RWPE2 (cell line): ENCODE data around the gene CCSER1.

Experiments used
- ATAC-seq: fragments of 200-7000 bp; cut with Tn5 transposase; 3 replicates; pipeline ENCODE4 v1.9.1; 2021; ENCODE audit warnings: low read depth
- DNase-seq: peaks from one replicate; pipeline ENCODE4 v3.0.0-alpha.2; 2020; ENCODE audit warnings: low spot score
- H3K27ac ChIP-seq: fragments of 450-650 bp; 2 replicates; pipeline ENCODE4 v1.5.1; 2017; ENCODE audit warnings: mild to moderate bottlenecking; ENCODE audit not compliant: poor library complexity, severe bottlenecking
- H3K27me3 ChIP-seq: fragments of 250-450 bp; sonication (Bioruptor Pico); 2 replicates; pipeline ENCODE4 v1.5.1; 2021; ENCODE audit warnings: mild to moderate bottlenecking, moderate library complexity; ENCODE audit not compliant: insufficient read depth, poor library complexity, severe bottlenecking
- H3K36me3 ChIP-seq: fragments of 250-450 bp; sonication (Bioruptor Pico); 2 replicates; pipeline ENCODE4 v1.5.1; 2020; ENCODE audit warnings: low read depth, mild to moderate bottlenecking, moderate library complexity
- H3K4me1 ChIP-seq: fragments of 250-450 bp; sonication (Bioruptor Pico); 2 replicates; pipeline ENCODE4 v1.5.1; 2021; ENCODE audit warnings: mild to moderate bottlenecking, moderate library complexity; ENCODE audit not compliant: insufficient read depth, poor library complexity, severe bottlenecking
- H3K4me3 ChIP-seq: fragments of 250-450 bp; sonication (Bioruptor Pico); 2 replicates; pipeline ENCODE4 v1.5.1; 2021; ENCODE audit warnings: mild to moderate bottlenecking, moderate library complexity; ENCODE audit not compliant: severe bottlenecking
- H3K9me3 ChIP-seq: fragments of 250-450 bp; sonication (Bioruptor Pico); 2 replicates; pipeline ENCODE4 v1.5.1; 2021; ENCODE audit warnings: mild to moderate bottlenecking, moderate library complexity; ENCODE audit not compliant: severe bottlenecking
- CTCF ChIP-seq: fragments of 450-650 bp; IDR thresholded peaks from one replicate; pipeline ENCODE4 v1.5.1; 2017; ENCODE audit warnings: mild to moderate bottlenecking, moderate library complexity; ENCODE audit not compliant: poor library complexity, severe bottlenecking

The CCSER1 gene

DNA sequence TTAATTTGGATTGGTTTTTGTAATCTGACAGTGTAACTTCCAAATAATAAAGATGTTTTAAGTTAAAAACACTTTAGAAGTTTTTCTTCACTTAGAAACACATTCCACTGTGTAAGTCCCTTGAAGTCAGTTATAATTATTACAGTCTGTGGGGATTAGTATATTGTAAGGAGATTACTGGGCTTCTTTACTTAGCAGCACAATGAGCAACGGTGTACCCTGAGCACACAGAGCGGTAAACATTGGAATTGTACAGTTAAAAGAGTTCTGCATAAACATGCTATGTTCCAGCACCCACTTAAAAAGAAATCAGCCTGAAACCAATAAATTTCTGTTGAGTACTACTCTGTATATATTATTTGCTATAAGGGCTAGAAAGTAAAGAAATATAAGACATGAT is 44.3 kb downstream of the CCSER1 start:
- DNase-seq: no peak
- no peak for ATAC-seq
- Histone ChIP-seq H3K27ac (no peak overlapping the region), H3K9me3 (no peaks in the 10 kb centered on the region), H3K36me3 (no peaks in the 10 kb centered on the region), H3K27me3 (no peaks in the 10 kb centered on the region), H3K4me3 (no peak overlapping the region), H3K4me1 (peaks cover 6% of the 10 kb centered on the region)
- no peak for TF ChIP-seq CTCF

DNA sequence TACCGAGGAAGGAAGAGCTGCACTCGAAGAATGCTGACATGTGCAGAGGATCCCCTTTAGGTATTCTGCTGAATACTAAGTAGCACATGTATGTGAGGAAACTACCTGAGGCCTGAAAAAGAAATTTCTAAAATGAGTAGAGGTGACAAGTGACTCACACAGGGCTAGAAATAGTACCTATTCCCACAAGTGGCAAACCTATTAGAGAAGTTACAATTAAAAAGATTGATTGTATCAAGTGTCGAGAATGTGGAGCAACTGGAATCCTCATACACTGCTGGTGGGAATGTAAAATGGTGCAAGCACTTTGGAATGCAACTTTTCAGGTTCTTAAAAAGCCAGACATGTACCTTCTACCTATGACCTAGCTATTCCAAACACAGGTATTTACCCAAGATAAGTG is 47.4 kb downstream of the CCSER1 start:
- no peaks in the 10 kb centered on the region for H3K27me3 ChIP-seq
- DNase-seq (no peak), ATAC-seq (peak; percentile 64)
- no peak overlapping the region for H3K4me3 ChIP-seq
- no peak overlapping the region for H3K27ac ChIP-seq
- peaks cover 6% of the 10 kb centered on the region for H3K4me1 ChIP-seq
- H3K9me3 ChIP-seq: no peaks in the 10 kb centered on the region
- no peaks in the 10 kb centered on the region for H3K36me3 ChIP-seq
- no peak for TF ChIP-seq CTCF

DNA sequence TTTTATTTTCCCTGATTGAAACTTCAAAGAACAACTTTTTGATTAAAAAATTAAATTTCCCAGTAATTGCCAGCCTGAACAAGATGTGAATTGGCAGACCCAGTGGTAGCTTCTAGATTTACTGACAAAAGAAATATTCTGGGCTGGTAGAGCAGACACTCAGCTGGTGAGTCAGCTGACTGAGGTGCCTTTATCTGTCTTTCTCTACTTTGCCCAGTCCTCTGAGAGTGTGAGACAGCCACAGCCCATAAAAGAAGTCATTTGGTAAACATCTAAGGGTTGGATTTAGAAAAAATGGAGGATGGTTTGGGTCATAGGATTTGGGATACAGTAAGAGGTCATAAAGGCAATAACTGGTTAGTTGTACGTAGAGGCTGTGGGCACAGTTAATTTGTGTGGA is 54.5 kb downstream of the CCSER1 start:
- DNase-seq: no peak
- Histone ChIP-seq H3K4me3 (no peak overlapping the region), H3K27ac (no peak overlapping the region), H3K4me1 (no peaks in the 10 kb centered on the region), H3K27me3 (no peaks in the 10 kb centered on the region), H3K36me3 (no peaks in the 10 kb centered on the region), H3K9me3 (no peaks in the 10 kb centered on the region)
- no peak for ATAC-seq
- no peak for TF ChIP-seq CTCF

DNA sequence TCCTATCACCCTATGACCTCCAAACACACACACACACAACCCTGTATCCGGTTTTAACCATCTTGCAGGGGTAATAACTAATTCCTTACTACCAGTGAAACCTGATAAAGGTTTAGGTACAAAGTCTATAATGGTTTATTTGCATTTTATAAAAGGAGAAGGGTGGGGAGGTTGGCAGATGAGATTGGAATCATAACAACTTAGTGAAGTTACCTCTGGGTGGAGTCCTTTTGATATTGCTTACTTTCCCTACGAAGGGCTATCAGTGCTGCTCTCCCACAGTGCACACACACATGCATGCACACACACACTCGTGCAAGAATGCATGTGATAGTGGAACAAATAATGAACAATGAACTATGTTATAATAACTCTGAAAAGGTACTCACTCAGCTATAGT is 56.1 kb downstream of the CCSER1 start:
- Histone ChIP-seq H3K27me3 (no peaks in the 10 kb centered on the region), H3K4me1 (no peaks in the 10 kb centered on the region), H3K9me3 (no peaks in the 10 kb centered on the region), H3K4me3 (no peak overlapping the region), H3K36me3 (no peaks in the 10 kb centered on the region), H3K27ac (no peak overlapping the region)
- no peak for ATAC-seq
- no peak for DNase-seq
- no peak for TF ChIP-seq CTCF

DNA sequence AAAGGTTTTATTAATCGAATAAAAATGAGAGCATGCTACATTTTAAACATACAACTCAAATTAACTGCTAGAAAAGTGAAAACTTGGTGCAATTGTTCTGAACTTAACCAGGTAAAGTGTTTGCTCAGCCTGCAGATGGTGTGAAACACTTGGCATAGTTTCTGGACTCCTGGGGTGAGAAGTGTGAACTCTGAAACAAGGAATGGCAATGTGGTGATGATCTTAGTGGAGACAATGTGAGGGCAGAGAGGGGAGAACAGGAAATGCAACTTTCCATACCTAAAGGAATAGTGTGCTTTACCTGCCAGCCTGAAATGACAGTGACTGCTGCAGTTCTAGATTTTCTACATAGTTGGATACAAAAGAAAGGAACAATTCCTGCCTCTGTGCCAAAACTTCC is 57.4 kb downstream of the CCSER1 start:
- no peaks in the 10 kb centered on the region for H3K27me3 ChIP-seq
- DNase-seq (no peak), ATAC-seq (no peak)
- no peaks in the 10 kb centered on the region for H3K36me3 ChIP-seq
- TF ChIP-seq CTCF: no peak
- no peak overlapping the region for H3K4me3 ChIP-seq
- H3K27ac ChIP-seq: no peak overlapping the region
- no peaks in the 10 kb centered on the region for H3K4me1 ChIP-seq
- H3K9me3 ChIP-seq: no peaks in the 10 kb centered on the region
